Femur (tissue), 1 donor: ENCODE results near the gene TGM4.
"Not testable (repeated sequence)": the region's sequence is repeated elsewhere in the genome, so short reads cannot be mapped to it uniquely, and the experiment has no call there.

Source experiments
- DNase-seq: peaks from one replicate; pipeline ENCODE4 v3.0.0-alpha.2; 2017

The TGM4 gene

GRCh38 chr3:44874308-44874707, at the start of gene TGM4:
TGM4 (plus strand) TSS chr3:44874608; CDS start chr3:44874679, 71 bp downstream.
- no peak for DNase-seq

GRCh38 chr3:44825264-44825925, 49.0 kb upstream of the TGM4 start:
- DNase-seq = no peak

- DNase-seq = no peak
These were observed 47.2 kb upstream of the TGM4 start for GRCh38 chr3:44827196-44827595.

GRCh38 chr3:44831232-44831631, 43.2 kb upstream of the TGM4 start:
- no peak for DNase-seq

- no peak for DNase-seq
These were observed 42.4 kb upstream of the TGM4 start for GRCh38 chr3:44832032-44832431.

GRCh38 chr3:44832965-44833364, 41.4 kb upstream of the TGM4 start:
- no peak for DNase-seq

- DNase-seq = no peak
These were observed 41.0 kb upstream of the TGM4 start for GRCh38 chr3:44833394-44833793.

- DNase-seq = no peak
These were observed 38.7 kb upstream of the TGM4 start for GRCh38 chr3:44835684-44836083.

GRCh38 chr3:44842376-44842775, 32.0 kb upstream of the TGM4 start:
- no peak for DNase-seq

- no peak for DNase-seq
These were observed 28.6 kb upstream of the TGM4 start for GRCh38 chr3:44845528-44846520.

GRCh38 chr3:44848634-44849033, 25.8 kb upstream of the TGM4 start:
- DNase-seq = no peak

- DNase-seq = not testable (repeated sequence)
These were observed 17.7 kb upstream of the TGM4 start for GRCh38 chr3:44856663-44857062.

GRCh38 chr3:44860117-44860516, 14.3 kb upstream of the TGM4 start:
- DNase-seq = no peak

GRCh38 chr3:44861412-44862225, 12.8 kb upstream of the TGM4 start, which contains the start of gene TMEM42:
TMEM42 (plus strand) TSS chr3:44861912; CDS start chr3:44861925, 13 bp downstream.
- peak; percentile 95 for DNase-seq

- DNase-seq = no peak
These were observed 12.2 kb upstream of the TGM4 start for GRCh38 chr3:44862226-44862637.

- no peak for DNase-seq
These were observed 9.0 kb upstream of the TGM4 start for GRCh38 chr3:44865272-44866035.

- DNase-seq = no peak
These were observed 6.8 kb upstream of the TGM4 start for GRCh38 chr3:44867421-44868111.

GRCh38 chr3:44870375-44871061, 3.9 kb upstream of the TGM4 start:
- DNase-seq = no peak

- DNase-seq = no peak
These were observed 1.2 kb downstream of the TGM4 start for GRCh38 chr3:44875596-44875995.

GRCh38 chr3:44877333-44877732, 2.9 kb downstream of the TGM4 start:
- no peak for DNase-seq

- DNase-seq = no peak
These were observed 5.9 kb downstream of the TGM4 start for GRCh38 chr3:44880284-44880683.
